Hepatic stellate cell (primary cell): ENCODE results near the gene PCNX3.

ENCODE experiments used
- DNase-seq: peaks from one replicate; pipeline ENCODE4 v3.0.0; 2011; ENCODE audit warnings: low spot score

Gene PCNX3

DNA sequence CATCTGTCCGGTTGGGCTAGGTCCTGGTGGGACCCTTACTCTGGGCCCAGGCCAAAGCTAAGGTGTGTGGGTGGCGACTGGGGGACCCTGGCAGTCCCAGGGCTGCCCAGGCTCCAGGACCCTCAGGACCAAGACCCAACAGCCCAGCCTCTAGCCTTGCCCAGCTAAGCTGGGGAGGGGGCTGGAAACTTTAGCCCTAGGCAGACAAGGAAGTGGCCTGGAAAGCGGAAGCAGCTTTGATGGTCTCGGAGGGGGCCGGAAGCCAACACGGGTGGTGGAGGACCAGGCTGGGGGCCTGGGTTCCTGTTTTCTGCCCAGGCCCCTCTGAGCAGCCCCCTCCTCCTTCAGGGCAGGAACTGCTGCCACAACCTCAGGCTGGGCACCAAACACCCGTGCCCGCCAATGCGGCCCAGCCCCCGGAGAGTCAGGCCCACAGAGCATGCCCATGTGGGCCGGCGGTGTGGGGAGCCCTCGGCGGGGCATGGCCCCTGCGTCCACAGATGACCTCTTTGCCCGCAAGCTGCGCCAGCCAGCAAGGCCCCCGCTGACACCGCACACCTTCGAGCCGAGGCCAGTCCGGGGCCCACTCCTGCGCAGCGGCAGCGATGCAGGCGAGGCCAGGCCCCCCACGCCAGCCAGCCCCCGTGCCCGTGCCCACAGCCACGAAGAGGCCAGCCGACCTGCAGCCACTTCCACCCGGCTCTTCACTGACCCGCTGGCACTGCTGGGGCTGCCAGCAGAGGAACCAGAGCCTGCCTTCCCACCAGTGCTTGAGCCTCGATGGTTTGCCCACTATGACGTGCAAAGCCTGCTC is 25.1 kb downstream of the PCNX3 start:
- no peak for DNase-seq

DNA sequence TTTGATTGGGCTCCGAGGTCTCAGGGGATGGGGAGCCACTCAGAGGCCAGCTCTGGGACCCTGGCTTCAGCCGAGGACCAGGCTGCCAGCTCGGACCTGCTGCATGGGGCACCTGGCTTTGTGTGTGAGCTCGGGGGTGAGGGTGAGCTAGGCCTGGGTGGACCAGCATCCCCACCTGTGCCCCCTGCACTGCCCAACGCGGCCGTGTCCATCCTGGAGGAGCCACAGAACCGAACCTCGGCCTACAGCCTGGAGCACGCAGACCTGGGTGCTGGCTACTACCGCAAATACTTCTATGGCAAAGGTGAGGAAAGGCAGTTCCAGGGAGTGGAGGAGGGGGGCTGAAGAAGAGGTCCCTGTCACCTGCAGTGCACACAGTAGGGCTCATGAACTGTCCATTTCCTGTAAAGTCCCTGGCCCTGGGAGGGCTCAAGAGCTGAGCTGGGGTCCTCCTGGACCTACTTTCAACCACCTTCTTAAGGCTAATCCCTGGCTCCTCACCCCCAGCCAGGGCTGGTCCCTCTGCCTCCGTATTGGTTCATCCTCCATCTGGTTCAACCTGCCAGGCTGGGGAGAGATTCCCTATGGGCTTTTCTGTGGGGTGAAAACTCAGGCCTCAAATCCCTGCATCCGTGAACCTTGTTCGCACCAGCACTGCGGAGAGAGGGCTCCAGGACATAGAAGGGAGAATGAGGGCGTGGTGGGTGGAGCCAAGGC is 25.9 kb downstream of the PCNX3 start:
- DNase-seq, result no peak

DNA sequence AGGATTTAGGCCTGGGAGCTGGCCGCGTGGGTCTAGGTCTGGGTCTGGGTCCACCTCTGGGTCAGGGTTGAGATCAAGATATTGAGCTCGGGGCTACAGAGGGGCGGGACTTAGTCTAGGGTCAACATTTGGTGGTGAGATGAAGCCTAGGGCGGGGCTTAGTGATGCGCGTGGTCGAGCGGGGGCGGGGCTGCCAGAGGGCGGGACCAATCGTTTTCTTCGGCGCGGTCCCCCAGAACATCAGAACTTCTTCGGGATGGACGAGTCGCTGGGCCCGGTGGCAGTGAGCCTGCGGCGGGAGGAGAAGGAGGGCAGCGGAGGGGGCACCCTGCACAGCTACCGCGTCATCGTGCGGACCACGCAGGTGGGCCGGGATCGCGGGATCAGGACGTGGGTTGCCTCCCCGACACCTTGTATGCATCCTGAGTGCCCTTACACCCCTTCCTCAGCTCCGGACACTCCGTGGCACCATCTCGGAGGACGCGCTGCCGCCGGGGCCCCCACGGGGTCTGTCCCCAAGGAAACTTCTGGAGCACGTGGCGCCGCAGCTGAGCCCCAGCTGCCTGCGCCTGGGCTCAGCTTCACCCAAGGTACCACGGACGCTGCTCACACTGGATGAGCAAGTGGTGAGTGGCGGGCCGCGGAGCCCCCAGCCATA is 26.6 kb downstream of the PCNX3 start:
- DNase-seq, result no peak

DNA sequence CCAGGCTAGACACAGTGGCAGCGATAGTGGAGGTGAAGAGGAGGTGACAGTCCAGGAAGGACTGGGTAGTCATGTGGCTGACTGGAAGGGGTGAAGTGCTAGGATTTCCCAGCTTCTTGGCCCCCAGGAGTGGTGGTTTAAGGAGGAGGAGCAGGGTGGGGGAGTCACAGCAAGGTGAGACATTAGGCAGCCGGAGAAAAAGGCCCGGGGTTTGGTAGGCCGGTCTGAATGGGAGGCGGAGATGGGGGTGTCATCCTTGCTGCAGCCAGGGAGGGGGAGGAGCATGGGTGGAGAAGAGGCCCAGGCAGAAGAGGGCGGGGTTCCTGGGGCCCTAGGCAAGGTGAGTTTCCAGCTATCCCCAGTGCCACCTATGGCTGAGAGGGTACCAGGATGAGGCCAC is 28.4 kb downstream of the PCNX3 start:
- no peak for DNase-seq

DNA sequence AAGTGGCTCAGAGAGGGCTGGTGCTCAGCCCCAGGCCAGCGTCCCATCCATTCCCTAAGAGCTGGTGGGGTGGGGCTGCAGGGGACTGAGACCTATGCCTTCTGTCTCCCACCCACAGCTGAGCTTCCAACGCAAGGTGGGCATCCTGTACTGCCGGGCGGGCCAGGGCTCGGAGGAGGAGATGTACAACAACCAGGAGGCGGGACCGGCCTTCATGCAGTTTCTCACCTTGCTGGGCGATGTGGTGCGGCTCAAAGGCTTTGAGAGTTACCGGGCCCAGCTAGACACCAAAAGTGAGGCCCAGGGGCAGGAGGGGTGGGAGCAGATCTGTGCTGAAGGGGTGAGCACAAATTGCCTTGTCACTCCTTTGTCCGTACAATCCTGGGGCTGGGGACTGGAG is 29.3 kb downstream of the PCNX3 start:
- DNase-seq, result no peak

DNA sequence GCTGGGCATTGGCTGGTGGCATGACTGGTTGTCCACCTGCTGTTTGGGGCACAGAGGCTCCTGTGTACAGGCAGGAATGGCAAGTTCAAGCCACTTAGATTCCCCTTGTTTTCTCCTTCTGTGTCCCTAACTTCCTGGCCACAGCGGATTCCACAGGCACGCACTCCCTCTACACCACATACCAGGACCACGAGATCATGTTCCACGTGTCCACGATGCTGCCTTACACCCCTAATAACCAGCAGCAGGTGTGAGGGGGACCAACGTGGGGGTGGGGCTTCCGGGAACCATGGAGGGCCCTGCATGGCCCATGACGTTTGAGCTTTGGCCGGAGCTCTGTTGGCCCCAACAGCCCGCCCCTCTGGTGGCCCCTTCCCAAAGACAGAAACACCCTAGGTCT is 30.1 kb downstream of the PCNX3 start:
- peak; percentile 57 for DNase-seq

DNA sequence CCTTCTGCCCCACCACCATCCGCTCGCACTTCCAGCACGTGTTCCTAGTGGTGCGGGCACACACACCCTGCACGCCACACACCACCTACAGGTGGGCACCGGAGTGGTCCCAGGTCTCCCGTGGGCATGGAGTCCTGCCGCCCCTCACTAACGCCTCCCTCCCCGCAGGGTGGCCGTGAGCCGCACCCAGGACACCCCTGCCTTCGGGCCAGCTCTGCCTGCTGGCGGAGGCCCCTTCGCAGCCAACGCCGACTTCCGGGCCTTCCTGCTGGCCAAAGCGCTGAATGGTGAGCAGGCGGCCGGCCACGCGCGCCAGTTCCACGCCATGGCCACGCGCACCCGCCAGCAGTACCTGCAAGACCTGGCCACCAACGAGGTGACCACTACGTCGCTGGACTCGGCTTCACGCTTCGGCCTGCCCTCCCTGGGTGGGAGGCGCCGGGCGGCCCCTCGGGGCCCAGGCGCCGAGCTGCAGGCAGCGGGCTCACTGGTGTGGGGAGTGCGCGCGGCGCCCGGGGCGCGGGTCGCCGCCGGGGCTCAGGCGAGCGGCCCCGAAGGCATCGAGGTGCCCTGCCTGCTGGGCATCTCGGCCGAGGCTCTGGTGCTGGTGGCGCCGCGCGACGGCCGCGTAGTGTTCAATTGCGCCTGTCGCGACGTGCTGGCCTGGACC is 30.8 kb downstream of the PCNX3 start:
- DNase-seq, result no peak

DNA sequence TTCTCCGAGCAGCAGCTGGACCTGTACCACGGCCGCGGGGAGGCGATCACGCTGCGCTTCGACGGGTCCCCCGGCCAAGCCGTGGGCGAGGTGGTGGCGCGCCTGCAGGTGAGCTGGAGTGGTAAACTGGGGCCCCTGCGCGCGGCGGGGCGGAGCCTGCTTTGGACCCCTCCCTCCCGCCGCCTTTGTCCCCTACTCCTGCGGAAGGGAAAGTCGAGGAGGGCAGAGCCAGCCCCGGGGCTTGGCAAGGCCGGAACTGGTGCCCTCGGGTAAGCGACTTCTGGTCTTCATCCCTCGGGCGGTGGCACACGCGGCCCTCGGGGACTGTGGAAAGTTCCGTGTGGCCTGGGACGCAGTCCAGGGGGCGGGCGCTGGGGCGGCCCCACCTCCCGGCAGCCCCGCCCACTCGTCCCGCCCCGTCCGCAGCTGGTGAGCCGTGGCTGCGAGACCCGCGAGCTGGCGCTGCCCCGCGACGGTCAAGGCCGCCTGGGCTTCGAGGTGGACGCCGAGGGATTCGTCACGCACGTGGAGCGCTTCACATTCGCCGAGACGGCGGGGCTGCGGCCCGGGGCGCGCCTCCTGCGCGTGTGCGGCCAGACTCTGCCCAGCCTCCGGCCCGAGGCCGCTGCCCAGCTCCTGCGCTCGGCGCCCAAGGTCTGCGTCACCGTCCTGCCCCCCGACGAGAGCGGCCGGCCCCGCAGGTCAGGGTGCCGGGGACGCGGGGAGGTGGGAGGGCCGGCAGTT is 31.6 kb downstream of the PCNX3 start:
- no peak for DNase-seq

DNA sequence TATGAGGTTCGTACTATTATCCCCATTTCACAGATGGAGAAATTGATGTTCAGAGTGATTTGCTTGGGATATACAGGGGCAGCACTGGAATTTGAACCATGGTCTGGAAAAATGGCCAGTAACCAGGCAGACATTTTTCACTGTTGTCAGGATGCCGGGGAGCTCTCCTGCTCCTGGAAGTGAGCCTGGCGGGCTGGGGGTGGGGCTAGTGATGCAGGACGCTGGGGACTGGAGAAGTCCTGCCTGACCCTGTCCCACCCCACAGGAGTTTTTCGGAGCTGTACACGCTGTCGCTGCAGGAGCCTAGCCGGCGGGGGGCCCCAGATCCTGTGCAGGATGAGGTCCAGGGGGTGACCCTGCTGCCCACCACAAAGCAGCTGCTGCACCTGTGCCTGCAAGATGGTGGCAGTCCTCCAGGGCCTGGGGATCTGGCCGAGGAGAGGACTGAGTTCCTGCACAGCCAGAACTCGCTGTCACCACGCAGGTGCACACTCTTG is 33.5 kb downstream of the PCNX3 start:
- DNase-seq, result no peak

DNA sequence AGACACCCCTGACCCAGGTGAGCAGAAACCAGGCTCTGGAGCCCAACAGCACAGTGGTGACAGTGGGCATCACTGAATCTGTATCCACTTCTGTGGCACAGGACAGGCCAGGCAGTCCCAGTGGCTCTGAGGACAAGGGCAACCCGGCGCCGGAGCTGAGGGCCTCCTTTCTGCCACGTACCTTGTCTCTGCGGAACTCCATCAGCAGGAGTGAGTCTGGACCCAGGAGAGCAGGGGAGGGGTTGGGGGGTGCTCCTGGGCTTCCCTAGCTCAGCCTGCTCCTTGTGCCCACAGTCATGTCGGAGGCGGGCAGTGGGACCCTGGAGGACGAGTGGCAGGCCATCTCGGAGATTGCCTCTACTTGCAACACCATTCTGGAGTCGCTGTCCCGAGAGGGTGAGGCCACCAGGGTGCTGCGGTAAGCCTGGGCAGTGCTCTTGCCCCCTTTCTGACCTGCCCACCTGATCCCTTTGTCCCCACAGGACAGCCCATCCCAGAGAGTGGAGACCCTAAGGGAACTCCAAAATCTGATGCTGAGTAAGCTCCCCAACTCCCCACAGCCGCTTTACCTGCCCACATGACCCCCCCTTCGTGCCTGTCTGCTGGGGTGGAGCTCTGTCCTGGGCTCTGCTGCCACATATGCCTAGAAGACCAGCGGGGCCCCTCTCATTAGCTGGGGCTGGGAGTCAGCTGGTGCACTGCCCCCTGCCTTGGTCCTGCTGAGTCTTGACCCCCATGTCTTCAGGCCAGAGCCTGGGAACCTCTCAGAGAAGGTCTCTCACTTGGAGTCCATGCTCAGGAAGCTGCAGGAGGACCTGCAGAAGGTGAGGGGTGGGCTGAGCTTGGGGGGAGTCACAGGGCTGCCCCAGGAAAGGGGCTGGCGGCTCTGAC is 34.3 kb downstream of the PCNX3 start:
- DNase-seq, result no peak

DNA sequence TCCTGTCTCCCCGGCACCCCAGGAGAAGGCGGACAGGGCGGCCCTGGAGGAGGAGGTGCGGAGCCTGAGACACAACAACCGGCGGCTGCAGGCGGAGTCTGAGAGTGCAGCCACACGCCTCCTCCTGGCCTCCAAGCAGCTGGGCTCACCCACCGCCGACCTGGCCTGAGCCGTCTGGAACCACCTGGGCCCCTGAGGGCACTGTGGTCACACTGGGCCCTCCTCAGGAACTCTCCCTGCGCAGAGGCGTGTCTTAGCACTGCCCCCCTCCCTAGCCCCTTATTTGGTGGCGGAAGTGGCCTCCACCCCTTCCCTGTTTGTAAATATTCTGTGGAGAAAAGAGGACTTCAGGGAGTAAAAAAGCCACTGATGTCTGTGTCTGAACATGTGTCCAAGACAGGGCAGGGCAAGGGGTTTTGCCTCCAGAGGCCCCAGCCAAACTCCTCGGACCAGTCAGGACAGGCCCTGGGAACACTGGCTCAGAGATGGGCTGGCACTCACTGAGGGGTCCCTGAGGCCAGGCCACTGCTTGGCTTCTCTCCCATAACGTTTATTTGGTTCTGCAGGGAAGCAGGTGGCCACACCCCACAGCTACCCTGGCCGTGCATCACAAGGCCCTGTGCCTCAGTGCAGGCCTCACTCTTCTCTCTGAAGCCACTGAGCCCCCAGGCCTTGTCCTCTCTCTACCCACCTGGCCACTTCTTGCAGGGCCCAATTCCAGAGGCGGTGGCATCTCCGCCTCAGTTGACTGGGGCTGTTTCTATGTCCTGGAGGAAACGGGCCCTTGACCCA is 35.2 kb downstream of the PCNX3 start:
- DNase-seq, result no peak

DNA sequence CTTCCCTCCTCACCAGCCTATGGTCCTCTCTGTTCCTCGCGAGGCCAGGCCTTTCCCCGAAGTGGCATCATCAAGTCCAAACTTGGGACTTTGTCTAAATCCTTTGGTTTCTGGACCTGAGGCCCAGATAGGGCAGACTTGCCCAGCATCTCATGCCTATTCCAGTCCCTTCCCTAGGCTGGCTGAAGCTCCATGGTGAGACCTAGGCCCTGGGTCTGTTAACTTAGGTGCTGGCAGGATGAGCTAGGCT is 35.7 kb downstream of the PCNX3 start:
- DNase-seq, result no peak

DNA sequence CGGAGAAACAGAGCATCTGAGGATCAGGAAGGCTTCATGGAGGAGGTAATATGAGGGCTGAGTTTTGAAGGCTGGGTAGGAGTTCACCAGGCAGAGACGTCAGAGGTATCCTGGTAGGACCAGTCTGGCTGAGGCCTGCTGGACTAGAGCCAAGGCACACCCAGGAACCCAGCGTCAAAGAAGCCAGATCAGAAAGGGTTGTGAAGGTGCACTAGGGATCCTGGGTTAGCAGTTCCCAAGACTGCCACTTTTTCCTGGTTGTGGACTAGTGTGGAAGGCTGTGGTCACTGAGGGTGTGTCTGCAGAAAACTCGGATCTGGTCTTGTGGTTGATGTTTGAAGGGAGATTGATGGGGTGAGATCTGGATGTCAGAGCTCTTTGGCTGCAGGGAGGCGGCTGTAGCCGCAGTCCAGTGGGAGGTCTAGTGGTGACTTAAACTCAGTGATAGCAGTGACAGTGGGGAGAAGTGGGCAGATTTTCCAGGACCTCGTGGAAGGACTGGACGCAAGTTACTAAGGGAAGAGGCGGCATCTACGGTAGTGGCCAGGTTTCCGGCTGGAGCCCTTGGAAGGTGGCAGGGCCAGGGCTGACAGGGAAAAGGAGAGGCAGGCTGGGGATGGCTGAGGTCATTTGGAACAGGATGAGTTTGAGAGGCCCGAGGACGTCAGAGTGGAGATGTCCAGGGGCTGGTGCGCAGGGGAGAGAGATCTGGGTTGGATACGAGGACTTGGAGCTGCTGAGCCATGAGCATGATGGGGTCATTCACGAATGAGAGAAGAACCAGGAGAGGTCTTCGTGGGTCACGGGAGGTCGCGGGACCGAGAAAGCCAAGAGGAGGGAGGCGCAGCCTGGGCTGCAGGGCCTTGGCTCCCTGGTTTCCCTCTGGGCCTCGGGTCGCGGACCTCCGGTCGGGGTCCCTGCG is 36.3 kb downstream of the PCNX3 start:
- peak; percentile 57 for DNase-seq

DNA sequence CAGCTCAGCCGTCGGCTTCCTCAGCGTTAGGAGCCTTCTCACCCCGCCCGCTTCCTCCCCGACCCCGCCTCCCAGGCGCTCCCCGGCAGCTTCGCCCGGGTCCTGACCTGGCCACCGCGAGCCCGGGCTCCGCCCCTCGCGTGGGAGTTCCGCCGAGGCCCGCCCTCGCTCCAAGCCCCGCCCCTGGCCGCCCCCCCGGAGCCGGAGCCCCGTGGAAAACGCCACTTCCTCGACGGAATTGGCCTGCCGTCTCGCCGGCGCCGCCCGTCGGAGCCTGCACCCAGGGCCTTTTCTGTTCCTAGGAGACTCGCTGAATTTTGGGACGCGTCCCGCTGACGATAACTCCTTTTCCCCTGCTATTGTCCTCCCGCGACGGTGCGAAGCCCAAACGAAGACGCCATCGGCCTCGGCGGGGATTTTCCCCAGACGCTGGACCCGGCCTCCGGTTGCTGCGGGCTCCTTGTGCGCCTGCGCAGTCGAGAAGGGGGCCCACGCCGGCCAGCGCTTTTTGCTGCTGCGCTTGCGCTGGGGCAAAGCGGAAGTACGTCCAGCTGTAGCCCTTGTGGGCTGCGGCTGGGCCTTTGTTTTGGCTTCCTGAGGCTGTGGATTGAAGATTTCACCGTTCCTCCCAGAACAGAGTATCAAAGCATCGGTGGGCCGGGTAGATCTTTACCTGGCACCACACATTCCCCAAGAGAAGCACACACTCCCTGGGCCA is 37.1 kb downstream of the PCNX3 start:
- DNase-seq, result peak; percentile 100

DNA sequence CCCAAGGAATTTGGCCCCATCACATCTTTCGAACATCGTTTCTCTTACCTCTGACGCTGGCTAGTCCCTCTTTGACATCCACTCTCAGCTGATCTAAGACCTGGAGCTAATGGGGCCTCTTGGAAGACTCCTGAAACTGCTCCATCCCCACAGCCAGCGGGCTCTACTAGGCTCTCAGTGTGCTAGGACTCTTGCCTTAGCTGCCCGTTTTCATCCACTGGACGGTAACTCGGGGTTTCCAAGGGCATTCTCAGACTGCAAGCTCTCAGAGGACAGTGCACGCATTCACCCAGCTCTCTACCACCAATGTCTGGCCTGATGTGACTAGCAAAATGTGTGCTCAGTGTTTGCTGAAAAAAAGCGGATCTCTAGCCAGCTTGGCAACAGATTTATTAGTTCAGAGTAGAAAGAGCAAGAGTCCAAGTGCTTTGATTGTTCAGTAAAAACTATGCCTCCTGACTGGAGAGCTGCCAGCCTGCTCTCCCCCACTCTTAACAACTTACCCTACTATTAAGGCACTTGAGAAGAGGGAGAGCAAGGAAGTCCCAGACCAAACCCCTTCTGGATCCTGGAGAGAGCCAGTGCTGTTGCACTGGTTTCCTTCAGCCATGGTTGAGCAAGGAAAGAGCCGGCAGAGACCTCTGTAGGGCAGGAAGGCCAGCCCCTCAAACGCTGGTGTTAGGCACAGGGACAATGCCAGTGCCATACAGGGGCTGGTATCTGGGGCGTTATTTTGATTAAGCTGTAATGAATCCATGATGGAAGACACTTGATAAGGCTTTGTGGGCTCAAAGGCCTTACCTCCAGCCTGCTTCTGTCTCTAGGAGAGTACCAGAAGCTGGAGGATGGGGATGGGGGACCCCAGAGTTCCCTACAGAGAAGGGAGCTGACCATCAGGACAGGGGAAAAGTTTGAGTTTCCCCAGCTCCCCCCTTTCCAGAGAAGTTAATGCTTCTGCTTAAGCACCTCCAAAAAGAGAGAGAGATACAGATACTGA is 38.0 kb downstream of the PCNX3 start:
- DNase-seq, result peak; percentile 46

DNA sequence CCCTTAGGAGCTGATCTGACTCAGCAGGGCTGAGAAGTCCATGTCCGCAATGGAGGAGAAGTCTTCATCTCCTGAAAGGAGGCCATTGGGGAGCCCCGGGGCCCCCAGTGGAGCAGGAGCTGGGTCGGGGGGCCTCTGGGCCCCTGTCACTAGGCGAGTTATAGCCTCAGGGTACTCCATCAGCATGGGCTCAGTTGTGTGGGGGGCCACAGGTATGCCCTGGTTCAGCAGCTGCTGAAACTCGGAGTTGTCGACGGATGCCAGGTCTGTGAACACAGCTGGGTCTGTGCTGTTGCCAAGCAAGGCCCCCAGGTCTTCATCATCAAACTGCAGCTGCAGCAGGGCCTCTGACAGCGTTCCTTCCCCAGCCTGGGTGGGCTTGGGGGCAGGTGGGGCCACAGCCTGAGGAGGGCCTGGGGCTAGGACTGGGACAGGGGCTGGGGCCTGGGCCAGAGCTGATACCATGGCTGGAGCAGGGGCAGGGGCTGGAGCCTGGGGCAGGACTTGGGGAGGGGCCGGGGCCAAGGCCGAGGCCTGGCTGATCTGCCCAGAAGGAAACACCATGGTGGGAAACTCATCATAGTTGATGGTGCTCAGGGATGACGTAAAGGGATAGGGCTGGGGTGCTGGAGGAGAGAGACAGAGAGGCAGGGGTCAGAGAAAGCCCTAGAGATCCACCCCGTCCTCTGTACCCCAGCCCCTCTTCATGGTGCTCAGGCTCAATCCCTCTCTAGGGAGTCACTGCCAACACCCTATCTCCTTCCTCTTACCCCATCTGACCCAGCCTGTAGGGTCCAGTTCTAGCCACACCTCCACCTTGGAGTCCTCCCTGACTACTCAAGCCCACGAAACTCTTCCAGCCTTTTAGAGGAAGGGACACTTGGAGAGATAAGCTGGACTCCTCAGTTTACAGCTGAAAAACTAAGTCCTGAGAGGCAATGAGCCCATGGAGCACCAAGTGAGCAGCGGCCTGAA is 39.1 kb downstream of the PCNX3 start:
- no peak for DNase-seq
